Smooth muscle cell of trachea (primary cell): ENCODE measurements around the gene SHANK1. TPM values are rescaled to one million over a fixed set of nuclear protein-coding genes. Genes with fewer than 3 reads are reported as not detected.

Source experiments
- total RNA-seq: library from RNA; depleted of rRNA; stranded (reverse); fragments of >200 nt; gene quantifications from 2 replicates; pipeline ENCODE4 v1.2.1, GENCODE V29; 2014

SHANK1 gene
- total RNA-seq, result 7.3 and 8.6 TPM in 2 replicates

DNA sequence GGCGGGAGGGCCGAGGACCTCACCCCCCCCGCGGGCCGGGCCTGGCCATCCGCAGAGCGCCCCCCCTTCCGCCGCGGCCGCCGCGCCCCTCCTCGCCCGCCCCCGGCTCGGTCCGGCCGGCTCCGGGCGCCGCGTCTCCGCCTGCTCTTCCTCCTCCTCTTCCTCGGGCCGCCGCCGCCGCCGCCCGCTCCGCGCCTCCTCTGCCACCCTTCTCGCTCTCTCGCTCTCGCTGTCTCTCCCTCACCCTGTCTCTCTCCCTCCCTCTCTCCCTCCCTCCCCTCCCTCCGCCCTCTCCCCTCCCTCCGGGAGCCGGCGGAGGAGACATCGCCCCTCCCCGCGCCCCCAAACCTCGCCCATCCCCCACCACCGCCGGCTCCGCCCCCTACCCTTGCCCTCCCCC, at the start of gene SHANK1:
TSS of gene SHANK1 (minus strand) at position 237 of the 400 bp plus-strand sequence. CDS start 2,883 bp downstream, outside the sequence.

DNA sequence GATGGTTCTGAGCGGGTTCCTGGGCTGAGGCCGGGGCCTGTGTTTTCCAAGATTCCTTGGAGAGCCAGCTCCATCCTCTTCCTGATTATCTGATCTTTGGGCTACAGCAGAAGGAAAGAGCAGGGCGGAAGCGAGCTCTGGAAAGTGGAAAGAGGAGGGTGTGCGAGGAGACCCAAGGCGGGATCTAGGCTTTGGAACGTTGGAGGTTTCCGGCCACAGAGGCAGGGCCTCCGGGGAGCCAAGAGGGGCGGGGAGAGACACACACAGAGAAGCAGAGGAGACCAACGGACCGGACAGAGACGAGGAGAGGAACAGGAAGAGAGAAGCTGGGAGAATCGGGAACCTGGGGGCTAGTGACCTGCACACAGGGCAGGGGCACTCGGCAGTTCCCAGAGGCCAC, 3.5 kb upstream of the SHANK1 start, which contains the start of gene CLEC11A:
TSS of gene CLEC11A (plus strand) at position 296 of the 400 bp plus-strand sequence. CDS start 162 bp downstream, outside the sequence.

DNA sequence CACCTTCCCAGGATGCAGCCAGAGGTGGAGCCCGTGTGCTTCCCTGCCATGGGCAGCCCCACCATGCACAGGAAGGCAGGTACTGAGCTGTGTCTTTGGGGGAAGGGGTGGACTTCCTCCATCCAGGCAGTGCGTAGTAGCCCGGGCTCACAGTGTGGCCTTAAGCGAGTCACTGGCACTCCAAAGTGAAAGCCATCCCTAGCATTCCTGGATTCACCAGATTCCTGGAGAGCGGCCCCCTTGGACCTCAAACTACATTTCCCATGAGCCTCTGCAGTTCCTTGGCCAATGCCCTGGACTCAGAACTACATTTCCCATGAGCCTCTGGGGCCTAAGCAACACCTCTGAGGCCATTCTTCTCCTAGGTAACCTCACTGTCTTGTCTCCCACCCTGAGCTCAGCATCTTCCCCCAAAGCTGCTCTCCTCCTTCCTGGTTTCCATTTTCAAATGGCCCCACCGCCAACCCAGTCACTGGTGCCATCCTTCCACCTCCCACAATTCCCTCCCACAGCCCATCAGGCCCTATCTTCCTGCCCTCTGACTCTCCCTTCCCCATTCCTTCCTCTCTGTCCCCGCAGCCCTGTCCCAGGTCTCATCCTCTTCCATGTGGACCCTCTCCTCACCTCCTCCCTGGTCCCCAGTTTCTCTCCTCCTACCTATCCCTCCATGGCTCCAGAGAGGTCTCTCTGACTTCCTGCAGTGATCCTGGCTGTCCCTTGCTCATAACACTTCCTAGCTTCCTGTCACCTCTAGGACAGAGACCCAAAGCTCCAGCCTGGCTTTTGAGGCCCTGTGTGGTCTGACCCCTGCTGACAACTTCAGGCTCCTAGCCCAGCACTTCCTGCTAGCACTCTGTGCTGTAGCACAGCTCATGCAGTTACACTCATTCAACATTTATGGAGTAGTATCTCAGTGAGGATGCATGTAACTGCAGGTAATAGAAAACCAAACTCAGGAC, 69.9 kb downstream of the SHANK1 start, which contains the start of gene C19orf81:
TSS of gene C19orf81 (plus strand) at position 13 of the 959 bp plus-strand sequence. CDS start at position 13, 0 bp downstream.

DNA sequence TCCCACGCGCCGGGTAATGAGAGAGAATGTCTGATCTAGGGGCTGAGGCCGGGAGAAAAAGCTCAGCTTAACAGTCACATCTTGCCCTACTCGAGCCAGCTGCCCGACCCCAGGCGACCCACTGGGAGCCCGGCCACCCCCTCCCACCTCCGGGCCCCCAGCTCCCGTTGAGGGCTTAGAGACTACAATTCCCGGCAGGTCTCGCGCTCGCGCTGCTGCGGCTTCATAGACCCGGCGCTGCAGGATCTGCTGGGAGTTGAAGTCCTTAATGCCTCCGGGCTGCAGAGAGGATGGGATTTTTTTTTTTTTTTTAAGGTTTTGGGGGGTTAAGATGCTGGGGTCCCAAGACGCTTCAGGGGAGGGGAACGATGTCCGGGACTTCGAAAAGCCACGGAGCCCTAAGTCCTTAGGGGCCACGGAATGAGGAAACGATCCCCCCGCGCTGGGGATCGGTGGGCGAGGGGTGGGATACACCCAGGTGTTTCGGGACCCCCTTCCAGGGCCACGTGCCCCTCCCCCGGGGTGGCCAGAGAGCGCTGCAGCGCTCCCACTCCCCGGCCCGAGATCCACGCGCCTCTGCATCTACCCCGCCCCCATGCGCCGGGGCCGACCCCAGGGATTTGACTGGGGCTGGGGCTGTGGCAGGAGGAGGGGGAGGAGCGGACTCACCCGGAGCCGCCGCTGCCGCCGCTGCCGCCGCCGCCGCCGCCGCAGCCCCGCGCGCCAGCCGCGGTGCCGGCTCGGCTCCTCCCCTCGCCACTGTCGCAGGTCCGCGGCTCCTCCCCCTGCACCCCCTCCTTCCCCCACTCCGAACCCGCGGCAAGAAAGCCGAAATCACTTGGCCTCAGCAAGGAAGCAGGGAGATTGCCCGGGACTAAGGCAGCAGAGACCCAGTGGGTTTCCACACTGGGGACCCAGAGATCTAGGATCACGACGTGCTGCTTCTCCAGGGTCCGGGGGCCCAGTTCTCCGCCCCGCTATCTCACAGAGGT, 80.2 kb downstream of the SHANK1 start, which contains the start of gene SYT3:
TSS of gene SYT3 (minus strand) at position 761 of the 992 bp plus-strand sequence. CDS start 2,470 bp downstream, outside the sequence.

Other genes with a start within 250 kb of the SHANK1 start
- gene EMC10, start 243.3 kb downstream of the SHANK1 start, total RNA-seq, result 38.0 and 58.7 TPM in 2 replicates
- gene GARIN5A, start 243.0 kb downstream of the SHANK1 start, total RNA-seq, result 0.15 and 0.33 TPM in 2 replicates
- gene JOSD2, start 208.6 kb downstream of the SHANK1 start, total RNA-seq, result 42.2 and 49.1 TPM in 2 replicates
- gene ASPDH, start 205.9 kb downstream of the SHANK1 start, total RNA-seq, result not detected in 2 replicates
- under 0.01 and 2.0 TPM in 2 replicates for gene LRRC4B, start 151.4 kb downstream of the SHANK1 start, total RNA-seq
- gene SYT3, start 79.9 kb downstream of the SHANK1 start, total RNA-seq, result under 0.01 and 0.17 TPM in 2 replicates
- not detected in 2 replicates for gene C19orf81, start 70.4 kb downstream of the SHANK1 start, total RNA-seq
- gene CLEC11A, start 3.6 kb upstream of the SHANK1 start, total RNA-seq, result 64.9 and 117 TPM in 2 replicates
- not detected in 2 replicates for gene GPR32, start 50.7 kb upstream of the SHANK1 start, total RNA-seq
- gene ACP4, start 70.6 kb upstream of the SHANK1 start, total RNA-seq, result not detected in 2 replicates
- gene KLK1, start 104.0 kb upstream of the SHANK1 start, total RNA-seq, result not detected in 2 replicates
- not detected in 2 replicates for gene KLK15, start 113.8 kb upstream of the SHANK1 start, total RNA-seq
- not detected in 2 replicates for gene KLK3, start 135.1 kb upstream of the SHANK1 start, total RNA-seq
- gene KLK2, start 153.6 kb upstream of the SHANK1 start, total RNA-seq, result not detected in 2 replicates
- gene KLK4, start 191.6 kb upstream of the SHANK1 start, total RNA-seq, result not detected in 2 replicates
- gene KLK5, start 233.2 kb upstream of the SHANK1 start, total RNA-seq, result not detected in 2 replicates
- gene KLK6, start 249.8 kb upstream of the SHANK1 start, total RNA-seq, result not detected in 2 replicates